HCT116 (cell line): Measurements from ENCODE around the gene PRKCQ. TPM values are rescaled to one million over a fixed set of nuclear protein-coding genes. Genes with fewer than 3 reads are reported as not detected.

Experiments used
- ATAC-seq: fragments of 200-7000 bp; cut with Tn5 transposase; 2 replicates; pipeline ENCODE4 v1.9.1; 2020; ENCODE audit warnings: mild to moderate bottlenecking, moderate library complexity
- BruUV-seq: library from RNA; stranded (reverse); fragments of 400-500 nt; replicated peaks from 2 replicates; lab custom pipeline; 2021; lab: Mats Ljungman, UMichigan
- CTCF ChIA-PET: fragments of 300-600 bp; sonication (Branson Sonifier 250); formaldehyde crosslinking; loops from one replicate; lab custom pipeline; 2021; ENCODE audit warnings: antibody characterized with exemption; lab: Charles Lee
- POLR2A ChIA-PET: fragments of 300-600, 350-600 bp; sonication (Branson Sonifier 250); formaldehyde crosslinking; loops from one replicate; lab custom pipeline; 2021; ENCODE audit warnings: antibody characterized with exemption; lab: Charles Lee
- RAD21 ChIA-PET, 2 experiments: fragments of 300-600 bp; sonication (Branson Sonifier 250); formaldehyde crosslinking; loops; one replicate each; lab custom pipeline; 2023; ENCODE audit warnings: low total read pairs in 2 of 2; ENCODE audit not compliant: uncharacterized antibody in 2 of 2, unreplicated experiment in 2 of 2, low non-redundant PET in 1 of 2; lab: Charles Lee
- DNase-seq: peaks from one replicate; pipeline ENCODE4 v3.0.0-alpha.2; 2010; ENCODE audit warnings: low read depth, low spot score
- H2AFZ ChIP-seq: fragments of 200-600 bp; shearing (Covaris generic), sonication (generic); 2 replicates; pipeline ENCODE4 v1.6.1; 2017; ENCODE audit warnings: low read depth, mixed run types, mixed read lengths, antibody characterized with exemption, low read length; ENCODE audit not compliant: poor library complexity, severe bottlenecking
- H3K27ac ChIP-seq: 2 replicates; pipeline ENCODE4 v1.5.1; 2012; ENCODE audit warnings: low read depth, low read length
- H3K27me3 ChIP-seq: fragments of 200-600 bp; sonication (generic); 2 replicates; pipeline ENCODE4 v1.6.1; 2016; ENCODE audit warnings: mixed run types, low read length, mixed read lengths; ENCODE audit not compliant: insufficient read depth
- H3K36me3 ChIP-seq, 2 experiments: fragments of 200-500 bp in 1 of 2; fragments of 200-600 bp in 1 of 2; sonication (Bioruptor generic) in 1 of 2; sonication (generic) in 1 of 2; 2 replicates each; pipeline versions ENCODE4 v1.5.1 to v1.6.1; 2014 to 2016; ENCODE audit warnings: low read length in 2 of 2, inconsistent platforms in 1 of 2, mixed read lengths in 1 of 2, mixed run types in 1 of 2; ENCODE audit not compliant: insufficient read depth in 2 of 2, control insufficient read depth in 1 of 2
- H3K4me1 ChIP-seq, 2 experiments: fragments of 200-600 bp in 1 of 2; sonication (generic) in 1 of 2; 2 replicates each; pipeline versions ENCODE4 v1.5.1 to v1.6.1; 2012 to 2017; ENCODE audit warnings: low read length in 2 of 2, inconsistent platforms in 1 of 2, mild to moderate bottlenecking in 1 of 2, mixed read lengths in 1 of 2, mixed run types in 1 of 2, moderate library complexity in 1 of 2; ENCODE audit not compliant: insufficient read depth in 2 of 2, control insufficient read depth in 1 of 2
- H3K4me2 ChIP-seq: fragments of 200-600 bp; sonication (generic); 2 replicates; pipeline ENCODE4 v1.6.1; 2017; ENCODE audit warnings: mixed run types, low read length, mixed read lengths
- H3K4me3 ChIP-seq, 2 experiments: fragments of 200-600 bp in 1 of 2; sonication (generic) in 1 of 2; replicated peaks in 1 of 2; 2 replicates each; pipeline ENCODE4 v1.5.1; 2011 to 2016; ENCODE audit warnings: low read length in 2 of 2, control low read depth in 1 of 2, low read depth in 1 of 2, mild to moderate bottlenecking in 1 of 2, mixed read lengths in 1 of 2, mixed run types in 1 of 2
- H3K79me2 ChIP-seq: fragments of 200-600 bp; sonication (generic); 2 replicates; pipeline ENCODE4 v1.6.1; 2017; ENCODE audit warnings: mild to moderate bottlenecking, mixed run types, low read length, moderate library complexity, mixed read lengths; ENCODE audit not compliant: insufficient read depth
- H3K9ac ChIP-seq: fragments of 200-600 bp; sonication (generic); 2 replicates; pipeline ENCODE4 v1.6.1; 2016; ENCODE audit warnings: low read length, mixed read lengths
- H3K9me2 ChIP-seq: fragments of 200-600 bp; sonication (generic), shearing (Covaris generic); 2 replicates; pipeline ENCODE4 v1.6.1; 2017; ENCODE audit warnings: mixed run types, mild to moderate bottlenecking, moderate library complexity; ENCODE audit not compliant: insufficient read depth
- H3K9me3 ChIP-seq, 2 experiments: fragments of 200-500 bp in 1 of 2; fragments of 200-600 bp in 1 of 2; sonication (Bioruptor generic) in 1 of 2; sonication (generic) in 1 of 2; 2 replicates each; pipeline ENCODE4 v1.6.1; 2014 to 2017; ENCODE audit warnings: low read length in 2 of 2, mixed read lengths in 2 of 2, inconsistent platforms in 1 of 2, low read depth in 1 of 2, mild to moderate bottlenecking in 1 of 2, mixed run types in 1 of 2, moderate library complexity in 1 of 2; ENCODE audit not compliant: control insufficient read depth in 1 of 2, insufficient read depth in 1 of 2
- H4K20me1 ChIP-seq: fragments of 200-600 bp; sonication (generic), shearing (Covaris generic); 2 replicates; pipeline ENCODE4 v1.6.1; 2017; ENCODE audit warnings: mixed run types, mild to moderate bottlenecking, moderate library complexity; ENCODE audit not compliant: insufficient read depth
- CBX3 ChIP-seq: IDR thresholded peaks from 2 replicates; pipeline ENCODE4 v1.6.1; 2012; ENCODE audit warnings: low read depth
- CEBPB ChIP-seq: IDR thresholded peaks from 2 replicates; pipeline ENCODE4 v1.6.1; 2012; ENCODE audit warnings: low read depth
- EGR1 ChIP-seq: IDR thresholded peaks from 2 replicates; pipeline ENCODE4 v1.6.1; 2012; ENCODE audit warnings: low read depth
- RAD21 ChIP-seq: IDR thresholded peaks from 2 replicates; pipeline ENCODE4 v1.6.1; 2012; ENCODE audit warnings: low read depth, mild to moderate bottlenecking
- TCF7L2 ChIP-seq: IDR thresholded peaks from 2 replicates; pipeline ENCODE4 v1.7.0; 2011; ENCODE audit warnings: borderline replicate concordance, inconsistent platforms; ENCODE audit not compliant: insufficient read depth, insufficient read length; ENCODE audit errors: extremely low read depth
- YY1 ChIP-seq: IDR thresholded peaks from 2 replicates; pipeline ENCODE4 v1.6.1; 2011; ENCODE audit warnings: low read length, low read depth, moderate library complexity, mild to moderate bottlenecking; ENCODE audit not compliant: insufficient replicate concordance; ENCODE audit errors: extremely low read depth
- intact Hi-C: fragments of 100-400 bp; cut with micrococcal nuclease; formaldehyde crosslinking; loops from 2 replicates; pipeline ENCODE4 v1.10.0; 2022
- total RNA-seq: library from RNA; stranded (reverse); gene quantifications from one replicate; pipeline ENCODE4 v1.2.1, GENCODE V29; 2021; ENCODE audit not compliant: unreplicated experiment

The PRKCQ gene
- total RNA-seq, 1 experiment from 2014 or later, result 0.54 TPM

DNA sequence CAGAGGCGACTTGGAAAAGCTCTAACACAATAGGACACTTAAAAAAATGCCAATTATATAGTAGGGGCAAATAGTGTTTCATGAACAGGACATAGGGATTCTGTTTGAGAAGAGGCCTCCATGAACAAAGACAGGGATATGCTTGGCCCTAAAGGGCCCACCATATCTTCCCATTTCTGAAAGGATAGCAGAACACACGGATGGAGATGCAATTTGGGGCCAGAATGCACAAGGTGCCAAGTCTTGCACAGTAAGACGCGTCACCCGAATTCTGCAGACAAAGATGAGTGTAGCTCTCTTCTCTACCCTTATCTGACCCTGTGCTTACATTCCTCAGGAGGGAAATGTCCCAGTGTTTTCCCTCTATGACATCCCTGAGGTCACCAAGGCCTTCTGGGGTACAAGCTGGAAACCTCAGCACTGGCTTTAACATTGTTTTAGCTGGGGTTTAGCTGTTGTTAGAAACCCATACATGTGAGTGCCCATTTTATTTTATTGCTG is 12.8 kb downstream of the PRKCQ start:
- no peaks in the 10 kb centered on the region for H4K20me1 ChIP-seq
- no peaks in the 10 kb centered on the region for H3K79me2 ChIP-seq
- no peak overlapping the region for H3K9ac ChIP-seq
- no peak overlapping the region for H3K27ac ChIP-seq
- RAD21 ChIA-PET, result no interaction called here
- intact Hi-C loops, result no loop called here
- BruUV-seq, result no TSS peak
- H3K36me3 ChIP-seq, result no peaks in the 10 kb centered on the region
- no peak overlapping the region for H3K4me2 ChIP-seq
- no peaks in the 10 kb centered on the region for H3K4me1 ChIP-seq
- no peaks in the 10 kb centered on the region for H3K9me3 ChIP-seq
- ATAC-seq (no peak), DNase-seq (no peak)
- H3K4me3 ChIP-seq, result no peak overlapping the region
- peaks cover 77% of the 10 kb centered on the region for H3K27me3 ChIP-seq
- no peak overlapping the region for H2AFZ ChIP-seq
- POLR2A ChIA-PET, result no interaction called here
- H3K9me2 ChIP-seq, result no peaks in the 10 kb centered on the region
- no peak for TF ChIP-seq CBX3
- TF ChIP-seq EGR1, result no peak
- no peak for TF ChIP-seq CEBPB
- TF ChIP-seq TCF7L2, result no peak
- no peak for TF ChIP-seq YY1
- CTCF ChIA-PET, result interaction anchor here (1.4 kb wide), 1 partner anchor 13 kb away, joined by 4 read pairs; no protein-coding TSS in a partner anchor

DNA sequence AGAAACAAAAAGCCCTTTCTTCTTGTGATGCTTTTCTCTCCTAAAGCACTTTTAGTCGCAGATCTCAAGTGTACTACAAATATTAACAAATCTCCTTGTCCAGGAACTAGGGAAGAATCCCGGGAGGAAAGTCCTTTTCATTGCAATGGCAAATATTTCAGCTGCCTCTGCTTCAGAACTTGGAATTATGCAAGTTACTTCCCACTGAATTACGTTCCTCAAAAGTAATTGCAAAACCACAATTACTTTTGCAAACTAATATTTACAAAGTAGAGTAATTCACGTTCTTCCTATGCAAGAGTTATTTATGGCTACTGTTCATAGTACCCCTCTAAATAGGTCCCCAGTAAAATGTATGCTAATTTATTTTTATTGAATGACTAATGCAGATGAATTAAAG is 14.5 kb downstream of the PRKCQ start:
- no TSS peak for BruUV-seq
- Histone ChIP-seq H3K4me1 (no peaks in the 10 kb centered on the region), H3K36me3 (no peaks in the 10 kb centered on the region), H3K9ac (no peak overlapping the region), H3K27ac (no peak overlapping the region), H4K20me1 (no peaks in the 10 kb centered on the region), H3K9me2 (no peaks in the 10 kb centered on the region), H3K9me3 (no peaks in the 10 kb centered on the region), H3K4me2 (no peak overlapping the region), H3K4me3 (no peak overlapping the region), H2AFZ (no peak overlapping the region), H3K27me3 (peaks cover 78% of the 10 kb centered on the region), H3K79me2 (no peaks in the 10 kb centered on the region)
- no peak for ATAC-seq
- intact Hi-C loops, result no loop called here
- POLR2A ChIA-PET, result no interaction called here
- RAD21 ChIA-PET, result no interaction called here
- DNase-seq, result no peak
- CTCF ChIA-PET, result no interaction called here
- TF ChIP-seq YY1, result no peak
- TF ChIP-seq CBX3, result no peak
- no peak for TF ChIP-seq RAD21
- TF ChIP-seq TCF7L2, result no peak
